ENCODE data around the gene CDH16. TPM values are rescaled to one million over a fixed set of nuclear protein-coding genes. Genes with fewer than 3 reads are reported as not detected.

CDH16 gene
- total and polyA plus RNA-seq, 2 donors (not counting 3 experiments of a cell fraction or from before 2014, with no cell fraction given), result not detected

GRCh38 chr16:66913081-66913480 is 5.6 kb downstream of the CDH16 start:
- intact Hi-C loops (cut with micrococcal nuclease), result no loop called here
- DNase-seq (ENCODE audit: low read depth, low spot score), result no peak
- no peaks in the 10 kb centered on the region for H3K36me3 ChIP-seq (ENCODE audit: control insufficient read depth in 2 of 2, extremely low read depth in 1 of 2, insufficient read depth in 2 of 2, low read length in 2 of 2)
- dilution Hi-C loops (cut with MboI; ENCODE audit: extremely low pct_ligation_motif_present, low sequenced_read_pairs), result no loop called here
- CTCF ChIA-PET, result interaction anchor here (1.1 to 1.3 kb wide), 2 partner anchors 16 to 18 kb away, joined by 3 to 5 read pairs; no protein-coding TSS in a partner anchor
- H3K27ac ChIP-seq (ENCODE audit: insufficient read depth, low read depth, low read length), result no peak overlapping the region
- H3K9ac ChIP-seq (replicated peaks; ENCODE audit: extremely low read depth, insufficient read depth, low read length), result no peak overlapping the region
- no peaks in the 10 kb centered on the region for H4K20me1 ChIP-seq (replicated peaks; ENCODE audit: control insufficient read depth, extremely low read depth, insufficient read depth, low read length)
- H3K79me2 ChIP-seq (ENCODE audit: control insufficient read depth, insufficient read depth, low read length), result no peaks in the 10 kb centered on the region
- no peak overlapping the region for H2AFZ ChIP-seq (ENCODE audit: low read depth, low read length)
- FAIRE-seq, result no peak
- POLR2A ChIA-PET, result no interaction called here
- H3K9me3 ChIP-seq (replicated peaks; ENCODE audit: control insufficient read depth, insufficient read depth, low read length), result no peaks in the 10 kb centered on the region
- no TSS peak for BruUV-seq (replicated peaks)
- H3K4me2 ChIP-seq (ENCODE audit: insufficient read depth, low read length), result no peak overlapping the region
- no peak overlapping the region for H3K4me3 ChIP-seq (replicated peaks in 1 of 3; ENCODE audit: insufficient read depth in 1 of 3, low read depth in 1 of 3, low read length in 3 of 3)
- TF ChIP-seq POLR2AphosphoS5 (IDR thresholded peaks at IDR 0.05; ENCODE audit: insufficient read depth, low read depth, low read length) (no peak), POLR2A (IDR thresholded peaks at IDR 0.05; ENCODE audit: low read depth, low read length) (no peak), GATA2 (IDR thresholded peaks at IDR 0.05; ENCODE audit: insufficient read depth, insufficient read length, low read depth, low read length) (no peak), EZH2 (IDR thresholded peaks at IDR 0.05; ENCODE audit: borderline replicate concordance, low read depth, low read length, severe bottlenecking) (no peak), FOS (IDR thresholded peaks at IDR 0.05; ENCODE audit: borderline replicate concordance, insufficient read depth, low read length) (no peak)
- TF ChIP-seq, protein P1, sequence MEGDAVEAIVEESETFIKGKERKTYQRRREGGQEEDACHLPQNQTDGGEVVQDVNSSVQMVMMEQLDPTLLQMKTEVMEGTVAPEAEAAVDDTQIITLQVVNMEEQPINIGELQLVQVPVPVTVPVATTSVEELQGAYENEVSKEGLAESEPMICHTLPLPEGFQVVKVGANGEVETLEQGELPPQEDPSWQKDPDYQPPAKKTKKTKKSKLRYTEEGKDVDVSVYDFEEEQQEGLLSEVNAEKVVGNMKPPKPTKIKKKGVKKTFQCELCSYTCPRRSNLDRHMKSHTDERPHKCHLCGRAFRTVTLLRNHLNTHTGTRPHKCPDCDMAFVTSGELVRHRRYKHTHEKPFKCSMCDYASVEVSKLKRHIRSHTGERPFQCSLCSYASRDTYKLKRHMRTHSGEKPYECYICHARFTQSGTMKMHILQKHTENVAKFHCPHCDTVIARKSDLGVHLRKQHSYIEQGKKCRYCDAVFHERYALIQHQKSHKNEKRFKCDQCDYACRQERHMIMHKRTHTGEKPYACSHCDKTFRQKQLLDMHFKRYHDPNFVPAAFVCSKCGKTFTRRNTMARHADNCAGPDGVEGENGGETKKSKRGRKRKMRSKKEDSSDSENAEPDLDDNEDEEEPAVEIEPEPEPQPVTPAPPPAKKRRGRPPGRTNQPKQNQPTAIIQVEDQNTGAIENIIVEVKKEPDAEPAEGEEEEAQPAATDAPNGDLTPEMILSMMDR (IDR thresholded peaks at IDR 0.05; ENCODE audit: extremely low read depth in 1 of 2, insufficient read depth in 1 of 2, low read depth in 1 of 2, low read length in 2 of 2), result no peak
- no peaks in the 10 kb centered on the region for H3K9me1 ChIP-seq (replicated peaks; ENCODE audit: control insufficient read depth, extremely low read depth, insufficient read depth, low read length)
- H3K4me1 ChIP-seq (ENCODE audit: control insufficient read depth, extremely low read depth, insufficient read depth, low read length), result no peaks in the 10 kb centered on the region
- H3K27me3 ChIP-seq (ENCODE audit: control insufficient read depth in 2 of 2, insufficient read depth in 2 of 2, low read length in 2 of 2), result peaks cover 0 to 4% of the 10 kb centered on the region in 2 experiments

GRCh38 chr16:66911801-66912200 is 6.9 kb downstream of the CDH16 start:
- FAIRE-seq, result no peak
- POLR2A ChIA-PET, result no interaction called here

More at GRCh38 chr16:66911801-66912200, 6.9 kb downstream of the CDH16 start:
- dilution Hi-C loops (cut with MboI; ENCODE audit: extremely low pct_ligation_motif_present, low sequenced_read_pairs) (no loop called here), intact Hi-C loops (cut with micrococcal nuclease) (no loop called here)
- Histone ChIP-seq H4K20me1 (replicated peaks; ENCODE audit: control insufficient read depth, extremely low read depth, insufficient read depth, low read length) (no peaks in the 10 kb centered on the region), H3K4me2 (ENCODE audit: insufficient read depth, low read length) (no peak overlapping the region), H3K9me1 (replicated peaks; ENCODE audit: control insufficient read depth, extremely low read depth, insufficient read depth, low read length) (no peaks in the 10 kb centered on the region), H3K4me1 (ENCODE audit: control insufficient read depth, extremely low read depth, insufficient read depth, low read length) (no peaks in the 10 kb centered on the region), H3K9ac (replicated peaks; ENCODE audit: extremely low read depth, insufficient read depth, low read length) (no peak overlapping the region), H3K9me3 (replicated peaks; ENCODE audit: control insufficient read depth, insufficient read depth, low read length) (no peaks in the 10 kb centered on the region), H3K27ac (ENCODE audit: insufficient read depth, low read depth, low read length) (no peak overlapping the region), H3K79me2 (ENCODE audit: control insufficient read depth, insufficient read depth, low read length) (no peaks in the 10 kb centered on the region), H2AFZ (ENCODE audit: low read depth, low read length) (no peak overlapping the region), H3K4me3 (replicated peaks in 1 of 3; ENCODE audit: insufficient read depth in 1 of 3, low read depth in 1 of 3, low read length in 3 of 3) (no peak overlapping the region), H3K36me3 (ENCODE audit: control insufficient read depth in 2 of 2, extremely low read depth in 1 of 2, insufficient read depth in 2 of 2, low read length in 2 of 2) (no peaks in the 10 kb centered on the region), H3K27me3 (ENCODE audit: control insufficient read depth in 2 of 2, insufficient read depth in 2 of 2, low read length in 2 of 2) (peaks cover 0 to 4% of the 10 kb centered on the region in 2 experiments)
- CTCF ChIA-PET, result interaction anchor here (2.9 to 3.1 kb wide), 2 partner anchors 15 to 17 kb away, joined by 13 to 18 read pairs; no protein-coding TSS in a partner anchor
- no TSS peak for BruUV-seq (replicated peaks)
- no peak for DNase-seq (ENCODE audit: low read depth, low spot score)
- TF ChIP-seq EZH2 (IDR thresholded peaks at IDR 0.05; ENCODE audit: borderline replicate concordance, low read depth, low read length, severe bottlenecking), result no peak
- TF ChIP-seq MAX (IDR thresholded peaks at IDR 0.05; ENCODE audit: insufficient read depth, insufficient read length), result no peak
- TF ChIP-seq, protein P1 (IDR thresholded peaks at IDR 0.05; ENCODE audit: extremely low read depth in 1 of 2, insufficient read depth in 1 of 2, low read depth in 1 of 2, low read length in 2 of 2), result no peak
- no peak for TF ChIP-seq MYC (IDR thresholded peaks at IDR 0.05; ENCODE audit: low read depth, low read length)
- no peak for TF ChIP-seq POLR2AphosphoS5 (IDR thresholded peaks at IDR 0.05; ENCODE audit: insufficient read depth, low read depth, low read length)
- no peak for TF ChIP-seq POLR2A (IDR thresholded peaks at IDR 0.05; ENCODE audit: low read depth, low read length)
- TF ChIP-seq FOS (IDR thresholded peaks at IDR 0.05; ENCODE audit: borderline replicate concordance, insufficient read depth, low read length), result no peak
- TF ChIP-seq JUN (IDR thresholded peaks at IDR 0.05; ENCODE audit: borderline replicate concordance, insufficient read depth, insufficient read length, low read depth), result no peak
- no peak for TF ChIP-seq GATA2 (IDR thresholded peaks at IDR 0.05; ENCODE audit: insufficient read depth, insufficient read length, low read depth, low read length)
